GM21825 (cell line): ENCODE data around the gene ENG.
"Not testable (repeated sequence)": the region's sequence is repeated elsewhere in the genome, so short reads cannot be mapped to it uniquely, and the experiment has no call there.

Experiments used
- ATAC-seq: cut with Tn5 transposase; IDR thresholded peaks from one replicate; pipeline ENCODE4 v1.9.1; 2021; ENCODE audit warnings: mild to moderate bottlenecking, moderate library complexity; ENCODE audit not compliant: unreplicated experiment

ENG gene

DNA sequence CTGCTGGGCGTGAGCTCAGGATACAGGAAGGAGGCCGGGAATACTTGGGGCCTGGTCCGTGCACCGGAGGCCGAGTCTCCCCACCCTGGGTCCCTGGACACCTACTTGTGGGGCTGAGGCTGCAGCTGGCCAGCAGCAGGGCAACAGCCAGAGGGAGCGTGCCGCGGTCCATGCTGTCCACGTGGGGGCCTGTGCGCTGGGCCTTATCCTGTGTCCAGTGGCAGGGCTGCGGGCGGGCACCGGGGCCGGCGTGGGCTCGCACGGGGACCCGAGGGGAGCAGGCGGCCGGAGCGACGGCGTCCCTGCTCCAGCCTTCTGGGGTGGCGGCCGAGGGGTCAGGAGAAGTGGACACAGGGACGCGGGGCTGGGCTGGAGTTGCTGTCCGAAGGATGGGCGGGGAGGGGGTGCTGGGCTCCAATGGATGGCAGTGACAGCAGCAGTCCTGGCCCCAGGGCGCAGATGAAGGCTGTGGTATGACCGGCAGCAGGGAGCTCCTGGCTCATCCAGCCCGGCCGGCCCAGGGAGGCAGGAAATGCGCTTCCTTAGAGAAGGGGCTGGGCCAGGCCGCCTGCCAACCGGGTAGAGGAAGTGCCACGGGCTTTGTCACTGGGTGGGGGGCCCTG is at the start of gene ENG:
Gene ENG (minus strand): TSS at position 475 of the 623 bp plus-strand sequence. CDS start 303 bp downstream, at position 172.
- ATAC-seq: no peak

DNA sequence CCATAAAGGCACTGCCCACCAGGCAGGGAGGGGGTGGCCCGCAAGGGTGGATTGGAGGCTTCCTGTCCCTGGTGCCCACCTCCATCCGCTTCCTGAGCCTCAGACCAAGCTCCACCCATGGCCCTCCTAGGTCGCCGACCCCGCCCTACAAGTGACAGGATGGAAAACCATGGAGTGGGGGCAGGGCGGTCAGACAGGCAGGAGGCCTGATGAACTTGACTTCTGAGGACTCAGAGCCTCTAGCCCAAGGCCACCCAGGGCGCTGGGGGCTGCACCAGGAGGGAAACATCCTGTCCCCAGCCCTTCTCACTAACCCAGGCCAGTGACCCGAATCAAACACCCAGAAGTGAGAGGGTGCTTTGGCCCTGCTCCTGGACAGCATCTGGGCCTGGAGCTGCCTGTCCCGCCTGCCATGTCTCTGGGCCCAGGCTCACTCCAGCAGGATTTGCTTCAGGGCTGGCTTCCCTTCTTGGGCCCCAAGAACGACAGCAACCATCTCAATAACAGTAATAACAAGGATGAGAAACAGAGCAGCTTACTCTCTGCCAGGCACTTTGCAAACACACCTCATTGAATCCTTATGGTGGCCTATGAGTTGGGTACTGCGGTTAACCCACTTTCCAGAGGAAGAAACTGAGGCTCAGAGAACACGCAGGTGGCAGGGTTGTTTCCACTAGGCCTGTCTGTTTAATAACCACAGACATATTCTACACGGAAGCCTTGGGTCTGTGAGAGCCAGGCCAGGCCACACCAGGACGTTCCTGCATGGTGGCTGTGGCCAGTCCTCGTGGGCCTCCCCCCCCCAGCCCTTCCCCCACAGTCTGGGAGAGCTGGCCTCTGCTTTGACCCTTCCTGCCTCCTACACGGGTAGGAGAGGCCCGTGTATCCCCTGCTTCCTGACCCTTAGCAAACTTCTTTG is 49.4 kb upstream of the ENG start:
- ATAC-seq: peak; percentile 35

DNA sequence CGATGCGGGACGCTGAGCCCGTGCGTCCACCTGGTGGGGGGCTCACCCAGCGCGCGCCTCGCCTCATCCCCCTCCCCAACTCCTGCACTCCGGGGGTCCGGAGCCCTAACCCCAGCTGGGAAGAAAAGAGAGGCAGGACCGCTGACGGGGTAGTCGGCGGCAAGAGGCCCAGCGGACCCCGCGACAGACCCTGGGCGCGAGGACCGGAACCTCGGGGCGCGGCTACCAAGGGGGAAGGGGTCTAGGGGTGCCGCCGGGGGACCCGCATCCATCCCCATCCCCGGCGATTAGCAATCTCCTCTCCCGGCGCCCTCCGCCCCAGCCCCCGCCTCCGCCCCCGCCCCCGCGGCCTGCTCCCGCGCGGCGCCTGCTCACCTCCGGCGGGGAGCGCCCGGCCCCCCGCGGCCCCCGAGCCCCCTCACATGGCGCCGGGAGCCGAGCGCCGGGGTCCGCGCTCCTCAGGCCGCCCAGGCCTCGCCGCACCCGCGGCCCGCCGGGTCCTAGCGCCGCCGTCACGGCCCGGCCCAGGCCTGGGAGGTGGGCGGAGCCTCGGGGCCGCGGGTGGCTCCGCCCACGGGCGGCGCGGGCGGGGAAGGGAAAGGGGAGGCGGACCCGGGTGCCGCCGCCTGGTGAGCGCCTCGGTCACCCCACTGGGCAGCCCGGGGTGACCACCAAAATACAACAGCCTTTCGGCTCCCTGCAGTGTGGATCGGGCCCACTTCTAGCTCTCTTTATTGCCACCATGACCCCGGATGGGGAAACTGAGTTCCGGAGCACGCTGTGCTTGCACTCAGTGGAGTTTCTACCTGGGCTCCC is 44.9 kb upstream of the ENG start, which contains the start of gene ST6GALNAC6:
Gene ST6GALNAC6 (minus strand): TSS at position 476 of the 816 bp plus-strand sequence. CDS start 1,622 bp downstream, outside the sequence.
- ATAC-seq: peak; percentile 51

DNA sequence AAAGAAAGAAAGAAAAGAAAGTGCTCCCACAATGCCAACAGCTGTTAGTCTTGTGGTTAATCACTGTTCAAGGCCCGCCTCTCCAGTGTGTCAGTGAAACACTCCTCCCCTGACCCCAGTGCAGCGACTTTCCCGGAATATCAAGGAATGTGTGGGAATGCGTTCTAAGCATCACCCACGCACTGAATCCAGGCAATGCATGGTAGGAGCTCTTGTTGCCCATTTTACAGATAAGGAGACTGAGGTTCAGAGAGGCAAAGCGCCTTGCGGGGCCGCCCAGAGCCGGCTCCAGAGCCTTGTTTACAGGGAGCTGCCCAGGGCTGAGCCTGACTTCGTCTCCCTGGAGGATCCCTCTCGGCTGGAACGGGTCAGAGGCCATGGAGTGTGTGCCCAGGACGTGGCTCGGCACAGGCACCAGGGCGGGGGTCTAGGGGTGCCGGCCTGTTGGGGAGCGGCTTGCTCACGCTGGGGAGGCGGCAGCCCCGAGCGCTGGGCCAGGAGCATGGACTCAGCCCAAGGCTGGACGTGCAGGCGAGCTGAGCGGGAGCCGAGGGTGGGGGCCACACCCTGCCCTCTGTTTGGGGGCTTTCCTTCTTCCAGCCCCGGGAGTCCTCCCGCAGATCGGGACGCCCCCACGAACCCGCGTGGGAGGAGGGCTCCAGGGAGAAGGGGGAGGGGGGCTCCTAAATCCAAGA is 44.1 kb upstream of the ENG start:
- ATAC-seq: no peak

DNA sequence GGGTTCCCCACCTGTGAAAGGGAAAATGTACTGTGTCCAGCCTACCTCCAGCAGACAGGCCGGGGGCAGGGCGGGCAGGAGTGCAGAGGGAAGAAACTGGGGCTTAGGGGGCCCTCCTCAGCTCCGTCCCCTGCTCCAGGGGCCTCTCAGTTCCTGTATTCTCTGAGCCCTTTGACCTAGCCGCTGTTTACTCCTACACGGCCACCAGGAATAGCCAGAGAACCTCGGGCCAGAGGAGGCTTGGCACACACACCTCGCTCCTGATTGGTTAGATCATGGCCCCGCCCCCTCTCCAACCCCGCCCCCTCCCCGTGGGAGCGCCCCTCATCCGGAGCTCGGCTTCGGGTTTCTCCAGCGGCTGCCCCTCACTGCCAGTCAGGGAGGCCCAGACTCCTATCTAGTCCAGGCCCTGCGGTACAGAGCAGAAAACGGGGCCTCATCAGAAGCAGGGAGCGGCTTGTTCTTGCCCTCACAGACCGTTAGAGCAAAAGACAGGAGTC is 42.8 kb upstream of the ENG start:
- no peak for ATAC-seq

DNA sequence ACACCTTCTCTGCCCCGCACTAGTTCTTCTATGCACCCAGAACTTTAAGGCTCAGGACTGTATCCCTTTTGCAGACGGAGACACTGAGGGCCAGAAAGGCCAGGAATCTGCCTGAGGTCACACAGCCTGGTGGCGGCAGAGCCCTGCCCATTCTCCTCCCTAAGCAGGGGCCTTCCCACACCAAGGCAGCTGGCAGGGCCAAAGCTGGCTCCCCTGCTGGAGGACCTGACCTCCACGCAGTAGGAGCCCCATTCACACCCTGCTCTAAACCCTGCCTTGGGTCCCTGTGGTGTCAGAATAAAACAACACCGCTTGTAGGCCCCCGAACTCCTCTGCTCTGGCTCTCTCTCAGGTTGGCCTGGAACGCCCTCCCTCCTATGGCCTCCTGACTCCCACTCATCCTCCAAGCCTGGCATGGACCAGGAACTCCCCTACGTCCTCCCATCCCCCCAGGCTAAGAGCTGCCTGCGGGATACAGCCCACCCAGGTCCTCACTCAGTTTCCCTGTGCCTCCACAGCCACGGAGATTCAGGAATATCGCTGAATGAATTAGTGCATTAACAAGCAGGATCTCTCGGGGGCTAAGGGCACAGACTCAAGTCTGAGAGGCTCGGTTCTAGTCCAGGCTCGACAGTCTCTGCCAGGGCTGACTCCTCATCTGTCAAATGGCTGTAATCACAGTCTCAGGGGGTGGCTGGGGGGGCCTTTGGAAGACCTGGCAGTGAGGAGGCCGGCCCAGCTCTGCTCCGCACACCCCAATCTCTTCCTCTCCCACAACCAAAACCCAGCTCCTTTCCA is 42.1 kb upstream of the ENG start:
- ATAC-seq: no peak

DNA sequence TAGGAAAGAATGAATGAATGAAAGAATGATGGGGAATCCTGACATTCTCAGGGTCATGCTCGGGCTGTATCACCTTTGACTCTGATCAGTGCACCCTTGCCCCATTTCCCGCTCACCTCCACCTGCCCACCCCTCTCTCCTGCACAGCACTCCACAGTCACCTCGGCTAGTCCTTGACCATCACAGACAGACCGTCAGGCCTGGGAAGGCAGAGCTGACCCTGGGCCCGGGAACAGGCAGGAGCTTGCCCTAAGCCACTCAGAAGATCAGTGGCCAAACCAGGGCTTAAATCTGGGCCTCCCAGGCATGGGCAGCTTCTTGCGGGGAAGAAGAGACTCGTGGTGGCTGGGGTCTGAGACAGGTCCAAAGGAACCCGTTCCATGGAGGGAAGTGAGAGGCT is 41.4 kb upstream of the ENG start:
- ATAC-seq: no peak

DNA sequence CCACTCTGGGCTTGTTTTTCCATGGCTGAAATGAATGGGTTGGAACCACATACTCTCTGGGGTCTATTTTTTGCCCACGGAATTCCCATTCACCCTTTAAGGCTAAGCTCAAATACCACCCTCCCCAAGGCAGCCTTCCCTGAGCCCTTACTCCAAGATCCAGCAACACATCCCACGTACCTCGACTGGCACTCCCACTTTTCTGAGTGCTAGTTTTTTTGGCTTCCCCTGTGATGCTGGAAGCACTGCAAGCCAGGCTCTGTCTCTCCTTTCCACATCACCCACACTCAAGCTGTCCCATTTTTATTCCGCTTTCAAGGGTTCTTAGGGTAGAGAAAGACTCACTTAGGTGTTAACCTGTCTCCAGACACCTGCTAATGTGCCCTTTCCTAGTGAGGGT is 38.9 kb upstream of the ENG start:
- no peak for ATAC-seq

DNA sequence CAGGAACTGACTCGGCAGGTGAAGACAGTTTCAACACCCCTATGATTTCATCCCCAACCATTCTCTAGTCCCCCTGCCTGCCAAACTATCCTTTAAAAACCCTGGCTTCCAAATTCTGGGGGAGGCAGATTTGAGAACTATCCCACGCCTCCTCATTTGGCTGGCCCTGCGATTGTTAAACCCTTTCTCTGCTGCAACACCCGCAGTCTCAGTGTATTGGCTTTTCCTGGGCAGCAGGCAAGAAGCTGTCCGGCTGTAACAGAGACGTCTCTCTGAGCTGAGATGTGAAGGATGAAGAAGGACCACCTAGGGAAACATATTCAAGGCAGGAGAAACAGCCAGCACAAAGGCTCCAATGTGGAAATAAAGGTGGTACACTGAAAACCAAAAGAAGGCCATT is 38.4 kb upstream of the ENG start:
- no peak for ATAC-seq

DNA sequence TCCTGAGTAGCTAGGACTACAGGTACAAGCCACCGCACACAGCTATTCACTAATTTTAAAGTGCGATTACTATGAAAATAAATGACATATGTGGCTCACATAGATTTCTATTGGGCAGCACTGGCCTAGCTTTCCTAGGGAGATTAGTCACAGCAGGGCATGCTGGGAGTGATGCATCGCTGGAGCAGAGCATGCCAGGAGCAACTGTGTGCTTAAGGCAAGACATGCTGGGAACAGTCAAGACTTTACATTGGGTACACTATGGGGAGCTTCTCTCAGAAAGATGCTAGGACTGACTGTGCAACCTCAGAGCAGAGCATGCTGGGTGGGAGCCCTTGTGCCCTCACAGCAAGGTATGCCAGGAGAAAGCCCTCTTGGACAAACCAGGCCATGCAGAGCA is 35.6 kb upstream of the ENG start:
- ATAC-seq: no peak

DNA sequence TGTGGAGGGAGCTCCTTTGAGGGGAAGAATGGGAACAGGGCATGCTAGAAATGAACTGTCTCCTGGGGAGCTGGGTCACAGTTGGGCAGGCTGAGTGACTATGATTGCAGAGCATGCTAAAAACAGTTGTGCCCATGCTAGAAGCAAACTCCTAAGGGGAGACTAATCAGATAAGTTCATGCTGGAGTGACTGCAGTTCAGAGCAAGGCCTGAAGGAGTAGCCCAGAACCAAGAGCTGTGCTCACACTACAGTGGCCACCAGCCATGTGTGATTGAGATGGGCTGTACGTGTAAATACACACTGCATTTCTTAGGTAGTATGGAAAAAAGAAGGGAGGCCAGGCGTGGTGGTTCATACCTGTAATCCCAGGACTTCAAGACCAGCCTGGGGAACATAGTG is 33.3 kb upstream of the ENG start:
- ATAC-seq: no peak

DNA sequence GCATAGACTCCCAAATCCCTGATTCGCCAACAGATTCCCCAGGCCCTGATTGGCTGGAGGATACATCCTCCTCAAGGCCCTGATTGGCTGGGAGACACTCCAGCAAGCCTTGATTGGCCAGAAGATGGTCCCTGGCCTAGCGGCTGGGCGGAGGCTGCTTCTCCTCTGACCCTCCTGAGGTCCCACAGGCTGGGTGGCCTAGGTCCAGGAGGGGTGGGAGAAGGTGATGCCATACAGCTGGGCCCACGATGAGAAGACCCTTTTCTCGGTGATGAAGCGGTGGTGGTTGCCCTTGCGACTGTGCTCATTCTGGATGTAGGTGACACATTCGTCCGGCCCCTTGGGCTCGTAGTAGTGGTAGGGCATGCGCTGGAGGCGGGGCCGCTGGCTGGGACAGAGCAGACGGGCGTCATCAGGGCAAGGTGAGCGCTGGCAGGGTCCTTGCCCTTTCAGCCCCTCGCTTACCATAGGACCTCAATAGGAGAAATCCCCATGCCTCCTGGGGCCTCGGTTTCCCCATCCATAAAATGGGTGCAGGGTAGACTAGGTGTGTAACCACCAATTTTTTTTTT is 32.0 kb upstream of the ENG start:
- ATAC-seq: no peak

DNA sequence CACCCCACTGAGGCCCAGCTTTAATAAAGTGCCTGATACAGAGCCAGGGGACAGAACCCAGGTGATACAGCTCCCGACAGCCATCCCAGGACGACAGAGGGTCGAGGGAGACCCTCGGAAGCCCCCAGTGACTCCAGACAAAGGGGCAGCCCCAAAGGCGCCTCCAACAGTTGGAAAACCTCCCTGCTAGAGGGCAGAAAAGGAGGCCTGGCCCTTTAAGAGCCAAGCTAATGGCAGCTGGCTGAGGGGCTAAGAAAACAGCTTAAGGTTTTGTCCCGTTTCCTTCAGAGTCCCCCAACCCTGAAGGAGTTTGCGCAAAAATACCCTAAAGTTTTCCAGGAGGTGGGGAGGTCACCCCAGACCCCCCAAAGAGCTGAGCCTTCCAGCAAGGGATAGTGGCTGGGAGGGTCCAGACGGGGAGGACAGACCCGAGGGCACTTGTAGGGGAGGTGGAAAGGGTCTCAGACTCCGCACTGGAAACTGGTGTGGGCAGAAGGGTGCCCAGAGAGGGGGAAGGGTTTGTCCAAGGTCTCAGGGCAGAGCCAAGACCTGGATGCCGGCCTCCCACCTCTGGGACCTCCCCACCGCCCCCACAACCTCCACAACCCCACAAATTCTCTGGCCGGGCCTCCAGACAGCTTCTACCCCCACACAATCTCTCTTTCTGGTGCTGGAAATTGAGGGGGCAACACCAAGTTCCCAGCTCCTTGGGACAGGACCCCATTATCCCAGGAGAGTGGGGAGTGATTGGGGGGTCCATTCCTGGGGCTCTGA is 31.2 kb upstream of the ENG start:
- ATAC-seq: no peak

DNA sequence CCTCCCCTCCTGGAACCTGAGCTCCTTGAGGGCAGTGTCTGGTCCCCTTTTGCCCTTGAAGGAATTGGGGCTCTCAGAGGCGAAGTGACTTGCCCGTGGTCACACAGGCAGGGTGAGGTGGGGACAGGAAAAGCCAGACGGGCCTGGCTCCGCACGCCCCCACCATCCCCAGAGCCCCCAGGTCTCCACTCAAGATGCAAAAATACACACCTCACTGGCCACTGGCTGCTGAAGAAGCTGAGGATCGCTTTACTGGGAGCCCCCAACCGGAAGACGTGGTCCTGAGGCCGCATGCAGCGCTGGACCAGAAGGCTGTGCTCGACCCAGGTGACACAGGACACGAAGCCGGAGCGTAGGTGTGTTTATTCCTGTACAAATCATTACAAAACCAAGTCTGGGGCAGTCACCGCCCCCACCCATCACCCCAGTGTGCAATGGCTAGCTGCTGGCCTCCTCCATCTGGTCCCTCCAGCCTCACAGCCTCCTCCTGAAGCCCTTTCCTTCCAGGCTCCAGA is 30.6 kb upstream of the ENG start:
- no peak for ATAC-seq

DNA sequence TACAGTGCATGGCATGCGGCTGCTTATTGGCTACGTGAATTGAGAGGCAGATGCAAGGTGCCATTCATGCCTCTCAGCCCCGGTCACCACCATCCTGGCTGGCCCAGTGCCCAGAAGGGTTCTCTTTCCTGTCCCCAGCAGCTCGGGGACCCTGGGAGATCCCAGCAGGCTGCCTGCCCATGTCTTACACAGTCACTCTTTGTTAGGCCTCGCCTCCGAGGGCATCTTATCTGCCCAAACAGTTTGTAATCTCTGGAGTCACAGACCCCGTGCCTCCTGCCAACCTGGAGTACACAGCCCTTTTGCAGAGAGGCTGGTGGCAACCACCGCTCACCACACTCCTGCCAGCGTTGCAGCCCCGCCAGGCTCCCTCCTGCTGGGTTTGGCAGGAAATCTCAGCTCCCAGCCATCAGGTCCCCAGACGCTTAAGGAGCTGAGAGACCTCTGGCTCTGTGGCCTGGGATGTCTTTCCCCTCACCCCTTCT is 30.0 kb upstream of the ENG start:
- ATAC-seq: no peak

DNA sequence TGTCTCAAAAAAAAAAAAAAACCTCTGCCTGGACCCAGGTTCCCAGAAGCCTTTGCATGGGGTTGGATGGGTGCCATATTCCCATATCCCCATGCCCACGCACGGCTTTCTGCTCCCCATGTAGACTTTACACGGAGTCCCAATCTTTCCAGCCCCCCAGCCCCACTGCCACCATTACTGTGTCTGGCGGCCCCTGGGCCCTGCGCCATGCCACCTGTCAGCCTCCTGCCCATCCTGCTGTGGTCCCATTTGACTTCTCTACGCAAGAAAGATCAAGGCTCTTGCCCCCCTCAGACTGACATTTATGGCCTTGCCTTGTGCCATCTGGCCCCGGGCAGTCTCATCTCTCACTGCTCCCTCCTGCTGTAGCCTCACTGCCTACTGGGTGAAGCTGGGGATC is 29.5 kb upstream of the ENG start:
- ATAC-seq: no peak

DNA sequence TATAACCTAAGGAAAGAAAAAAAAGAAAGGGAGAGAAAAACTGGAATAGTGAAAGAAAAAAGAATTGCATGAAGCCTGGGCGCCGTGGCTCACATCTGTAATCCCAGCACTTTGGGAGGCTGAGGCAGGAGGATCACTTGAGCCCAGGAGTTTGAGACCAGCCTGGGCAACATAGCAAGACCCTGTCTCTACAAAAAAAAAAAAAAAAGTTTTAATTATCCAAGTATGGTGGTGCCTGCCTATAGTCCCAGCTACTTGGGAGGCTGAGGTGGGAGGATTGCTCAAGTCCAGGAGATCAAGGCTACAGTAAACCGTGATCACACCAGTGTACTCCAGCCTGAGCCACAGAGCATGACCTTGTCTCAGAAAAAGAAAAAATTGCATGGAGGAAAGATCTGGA is 27.3 kb upstream of the ENG start:
- ATAC-seq: not testable (repeated sequence)

DNA sequence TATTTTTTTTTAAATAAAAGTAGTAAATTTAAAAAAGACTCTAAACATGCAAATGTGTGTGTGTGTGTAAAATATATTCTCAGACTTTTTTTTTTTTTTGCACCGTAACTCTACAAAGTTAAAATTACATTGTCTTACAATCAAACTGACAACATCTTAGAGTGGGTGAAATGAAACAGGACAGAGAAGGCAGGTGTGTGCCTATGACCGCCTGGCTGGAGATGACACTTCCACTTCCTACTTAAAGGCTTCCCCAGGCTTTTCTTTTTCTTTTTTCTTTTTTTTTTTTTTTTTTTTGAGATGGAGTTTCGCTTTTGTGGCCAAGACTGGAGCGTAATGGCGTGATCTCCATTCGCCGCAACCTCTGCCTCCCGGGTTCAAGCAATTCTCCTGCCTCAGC is 25.7 kb upstream of the ENG start:
- no peak for ATAC-seq
